Stimulated activated CD4-positive, alpha-beta T cell treated with anti-CD3 and anti-CD28 coated beads, Interleukin-2, amount 100 ng/mL, for 24 hours (primary cell): ENCODE results near the gene STK11IP.
A peak's percentile ranks its signal among the peaks of the same experiment; 100 is the strongest.

Experiments used
- DNase-seq, 2 donors: peaks; one replicate each; pipeline ENCODE4 v3.0.0-alpha.2; 2020

STK11IP gene

DNA sequence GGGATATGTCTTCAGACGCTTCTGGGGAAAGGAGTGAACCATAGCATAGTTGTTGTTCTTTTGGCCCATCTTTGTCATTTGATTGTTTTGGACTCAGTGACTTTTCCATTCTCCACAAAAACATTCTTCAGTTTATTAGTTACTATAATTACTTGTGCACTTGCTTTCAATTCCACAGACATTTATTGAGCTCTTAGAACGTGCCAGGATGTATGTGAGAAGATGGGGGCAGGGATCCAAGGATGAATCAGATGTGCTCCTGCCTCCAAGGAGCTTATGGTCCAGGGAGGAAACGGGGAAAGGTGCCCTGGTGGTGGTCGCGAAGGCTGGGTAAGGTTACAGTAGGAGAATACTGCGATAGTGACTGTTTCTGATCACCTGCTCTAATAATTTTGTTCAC lies 22.9 kb downstream of the STK11IP start:
- DNase-seq: no peak

DNA sequence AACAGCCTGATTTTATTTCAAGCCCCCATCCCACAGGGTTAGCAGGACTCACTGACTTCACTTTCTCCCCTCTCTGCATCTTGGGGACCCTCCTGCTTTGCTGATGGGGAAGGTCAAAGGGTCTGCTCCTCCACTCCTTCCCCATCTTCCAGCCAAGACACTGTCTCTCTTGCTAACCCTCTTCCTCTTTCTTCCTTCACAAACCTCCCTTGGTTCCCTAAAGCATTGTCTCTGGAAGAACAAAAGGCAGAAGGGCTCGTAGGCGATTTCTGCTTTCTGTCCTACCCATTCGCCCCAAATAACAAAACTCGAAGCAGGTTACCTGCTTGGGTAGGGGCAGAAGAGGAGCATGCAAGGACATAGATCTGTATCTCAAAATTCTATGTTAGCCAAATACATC lies 24.3 kb downstream of the STK11IP start:
- no peak for DNase-seq

DNA sequence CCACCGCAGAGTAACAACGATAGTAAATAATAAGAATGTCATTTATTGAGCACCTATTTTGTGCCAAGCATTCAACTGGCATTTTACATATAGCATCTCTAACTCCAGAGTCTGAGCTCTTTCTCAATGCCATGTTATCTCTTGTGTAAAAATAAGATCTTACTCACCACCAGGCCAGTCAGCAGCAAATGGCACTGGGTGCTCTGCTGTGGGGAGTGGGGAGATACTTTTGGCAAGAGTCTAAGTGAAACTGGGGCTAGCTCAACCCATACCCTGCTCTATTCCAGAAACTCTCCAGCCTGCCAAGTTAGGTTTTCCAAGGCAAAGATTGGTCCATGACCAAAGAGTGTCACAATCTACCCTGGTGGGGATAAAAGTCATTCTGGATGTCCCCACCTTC lies 24.8 kb downstream of the STK11IP start:
- DNase-seq: no peak

DNA sequence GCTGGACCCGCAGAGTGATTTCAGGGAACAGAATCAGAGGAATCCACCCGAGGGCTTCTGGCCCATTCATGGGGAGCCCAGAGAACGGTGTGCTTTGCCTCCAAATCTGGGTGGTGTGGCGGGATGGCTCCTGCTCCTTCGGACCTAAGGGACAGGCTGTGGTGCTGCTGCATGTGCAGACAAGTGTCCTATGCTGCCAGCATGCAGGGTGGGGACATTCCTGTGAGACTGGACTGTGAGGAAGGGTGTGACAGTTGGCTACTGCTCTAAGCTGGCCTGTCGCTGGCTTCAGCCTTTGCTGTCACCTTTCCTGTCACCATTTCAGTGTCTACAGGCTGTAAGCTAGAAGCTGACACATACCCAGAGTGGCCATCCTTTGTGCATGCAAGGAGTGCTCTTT lies 26.9 kb downstream of the STK11IP start:
- DNase-seq: no peak

DNA sequence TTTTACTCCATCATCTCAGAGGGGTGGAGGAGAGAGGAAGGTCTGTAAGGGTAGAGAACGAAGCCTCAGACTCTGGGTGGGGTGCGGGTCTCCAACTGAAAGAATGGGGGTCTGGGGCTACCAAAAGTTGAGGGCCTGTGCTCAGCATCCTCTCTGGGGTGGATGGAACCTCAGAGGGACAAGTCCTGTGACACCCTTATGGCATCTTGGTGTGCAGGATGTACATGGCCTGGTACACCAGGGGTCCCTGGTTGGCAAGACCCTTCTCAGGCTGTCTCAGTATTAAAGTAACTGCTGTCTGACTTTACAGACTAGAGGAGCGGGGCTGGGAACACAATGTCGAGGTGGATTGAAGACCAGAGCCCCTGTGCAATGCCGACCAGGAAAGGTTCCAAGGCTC lies 27.5 kb downstream of the STK11IP start:
- DNase-seq: no peak

DNA sequence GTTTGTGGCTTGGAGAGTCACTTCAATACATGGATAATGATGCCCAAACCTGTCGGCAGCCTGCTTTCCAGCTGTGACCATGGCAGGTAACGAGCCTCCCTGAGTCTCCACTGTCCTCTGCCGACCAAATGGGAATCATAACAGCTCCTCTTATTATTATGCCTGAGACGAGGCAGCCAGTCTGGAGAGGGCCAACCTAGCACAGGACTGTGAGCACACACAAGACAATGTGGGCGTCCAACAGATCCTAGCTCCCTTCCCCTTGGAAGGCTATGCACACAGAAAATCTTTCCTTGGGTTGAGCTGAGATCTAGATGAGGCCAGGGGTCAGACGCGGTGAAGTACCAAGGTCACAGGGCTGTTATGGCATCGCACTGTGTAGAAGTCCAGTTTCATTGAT lies 28.9 kb downstream of the STK11IP start:
- no peak for DNase-seq

DNA sequence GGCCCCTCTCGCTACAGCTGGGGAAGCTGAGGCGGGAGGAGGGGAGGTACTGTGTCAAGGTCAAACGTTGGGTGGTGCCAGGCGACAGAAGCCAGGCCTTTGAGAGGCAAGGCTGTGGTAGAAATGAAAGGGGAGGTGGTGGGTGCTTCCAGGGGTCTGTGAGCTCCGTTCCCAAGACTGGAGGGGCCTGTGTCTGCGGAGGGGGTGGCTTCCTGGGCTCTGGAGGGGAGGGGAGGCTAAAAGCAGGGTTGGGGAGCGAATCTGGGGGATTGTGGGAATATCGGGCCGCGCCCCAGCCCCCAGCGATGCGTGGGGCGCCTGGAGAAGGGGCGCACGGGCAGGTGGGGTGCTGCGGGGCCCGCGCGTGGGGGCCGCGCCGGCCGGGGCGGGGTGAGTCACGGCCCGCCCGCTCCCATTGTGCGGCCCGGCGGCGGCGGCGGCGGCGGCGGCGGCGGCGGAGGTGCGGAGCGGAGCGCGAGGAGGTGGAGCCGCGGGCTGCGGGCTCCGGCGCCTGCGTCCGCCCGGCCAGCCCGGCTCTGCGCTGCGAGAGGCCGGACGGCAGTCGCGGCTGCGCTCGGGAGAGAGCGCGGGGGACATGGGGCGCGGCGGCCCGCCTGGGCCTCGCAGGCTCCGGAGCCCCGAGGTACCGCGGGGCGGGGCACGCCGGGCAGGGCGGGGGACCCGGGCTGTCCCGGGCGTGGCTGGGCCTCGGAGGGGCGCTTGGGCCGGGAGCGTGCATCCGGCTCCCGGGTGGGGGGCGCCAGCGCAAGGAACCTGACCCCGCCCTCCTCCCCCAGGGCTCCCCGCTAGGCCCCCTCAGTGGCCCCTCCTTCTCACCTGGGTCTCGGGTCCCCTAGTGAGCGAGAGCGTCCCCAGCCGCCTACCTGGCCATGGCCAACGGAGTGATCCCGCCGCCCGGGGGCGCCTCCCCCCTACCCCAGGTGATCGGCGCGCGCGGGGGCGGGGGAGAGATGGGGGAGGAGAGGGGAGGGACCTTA lies 29.7 kb downstream of the STK11IP start, which contains the start of gene SLC4A3:
SLC4A3 (plus strand) TSS at position 528 of the 998 bp plus-strand sequence; CDS start at position 891, 363 bp downstream.
- peak in 1 of 2 donors; percentile 23 for DNase-seq

DNA sequence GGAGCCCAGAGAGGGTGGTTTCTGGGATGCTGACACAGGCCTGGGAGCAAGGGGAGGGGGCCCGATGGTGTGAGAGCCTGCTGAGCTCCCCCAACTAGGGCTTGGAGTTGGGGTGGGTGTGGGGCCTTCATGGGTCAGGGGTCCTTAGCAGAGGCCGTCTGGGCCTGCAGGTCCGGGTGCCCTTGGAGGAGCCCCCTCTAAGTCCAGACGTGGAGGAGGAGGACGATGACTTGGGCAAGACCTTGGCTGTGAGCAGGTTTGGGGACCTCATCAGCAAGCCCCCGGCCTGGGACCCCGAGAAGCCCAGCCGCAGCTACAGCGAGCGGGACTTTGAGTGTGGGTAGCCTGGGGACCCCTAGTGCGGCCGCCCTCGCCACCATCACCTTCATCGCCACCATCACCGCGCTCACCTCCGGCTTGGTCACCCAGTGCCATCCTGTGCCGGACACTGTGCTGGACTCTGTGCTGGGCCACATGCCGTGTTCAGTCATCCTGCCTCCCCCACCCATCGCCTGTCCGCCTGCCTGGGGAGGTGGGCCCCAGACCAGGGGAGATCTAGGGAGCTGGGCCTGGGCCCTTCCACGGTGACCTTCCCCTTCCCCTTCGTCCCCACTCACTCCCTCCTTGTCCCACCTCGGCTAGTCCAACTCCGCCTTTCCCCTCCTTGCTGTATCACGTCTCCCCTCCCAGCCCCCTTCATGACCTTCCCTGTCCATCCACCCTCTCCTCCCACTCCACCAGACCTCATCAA lies 30.8 kb downstream of the STK11IP start:
- DNase-seq: no peak

DNA sequence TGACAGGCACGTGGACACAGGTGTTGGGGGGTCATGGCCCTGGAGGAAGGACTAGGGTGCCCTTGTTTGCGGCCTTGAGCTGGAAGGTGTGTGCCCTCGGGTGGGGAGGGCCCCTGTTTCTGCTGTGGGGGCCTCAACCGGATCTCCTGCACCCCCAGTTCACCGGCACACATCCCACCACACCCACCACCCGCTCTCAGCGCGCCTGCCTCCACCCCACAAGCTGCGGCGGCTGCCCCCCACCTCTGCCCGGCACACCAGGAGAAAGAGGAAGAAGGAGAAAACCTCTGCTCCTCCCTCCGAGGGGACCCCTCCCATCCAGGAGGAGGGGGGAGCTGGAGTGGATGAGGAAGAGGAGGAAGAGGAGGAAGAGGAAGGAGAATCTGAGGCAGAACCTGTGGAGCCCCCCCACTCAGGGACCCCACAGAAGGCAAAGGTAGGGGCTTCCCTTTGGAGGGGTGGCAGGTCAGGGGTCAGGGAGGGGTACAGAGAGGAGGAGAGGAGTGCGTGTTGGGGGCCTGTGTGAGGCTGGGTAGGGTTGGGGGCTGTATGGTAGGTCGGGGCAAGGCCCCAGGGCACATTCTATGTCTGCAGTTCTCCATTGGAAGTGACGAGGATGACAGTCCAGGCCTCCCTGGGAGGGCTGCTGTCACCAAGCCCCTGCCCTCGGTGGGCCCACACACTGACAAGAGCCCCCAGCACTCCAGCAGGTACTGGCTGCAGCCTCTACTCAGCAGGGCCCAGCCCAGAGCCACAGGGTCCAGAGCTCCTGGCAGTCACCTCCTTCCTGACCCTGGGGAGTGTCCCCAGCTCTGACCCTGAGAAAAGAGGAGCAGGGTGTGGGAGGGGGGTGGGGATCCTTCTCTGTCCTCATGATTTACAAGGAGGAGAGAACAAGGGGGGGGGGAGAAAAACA lies 31.6 kb downstream of the STK11IP start:
- no peak for DNase-seq

DNA sequence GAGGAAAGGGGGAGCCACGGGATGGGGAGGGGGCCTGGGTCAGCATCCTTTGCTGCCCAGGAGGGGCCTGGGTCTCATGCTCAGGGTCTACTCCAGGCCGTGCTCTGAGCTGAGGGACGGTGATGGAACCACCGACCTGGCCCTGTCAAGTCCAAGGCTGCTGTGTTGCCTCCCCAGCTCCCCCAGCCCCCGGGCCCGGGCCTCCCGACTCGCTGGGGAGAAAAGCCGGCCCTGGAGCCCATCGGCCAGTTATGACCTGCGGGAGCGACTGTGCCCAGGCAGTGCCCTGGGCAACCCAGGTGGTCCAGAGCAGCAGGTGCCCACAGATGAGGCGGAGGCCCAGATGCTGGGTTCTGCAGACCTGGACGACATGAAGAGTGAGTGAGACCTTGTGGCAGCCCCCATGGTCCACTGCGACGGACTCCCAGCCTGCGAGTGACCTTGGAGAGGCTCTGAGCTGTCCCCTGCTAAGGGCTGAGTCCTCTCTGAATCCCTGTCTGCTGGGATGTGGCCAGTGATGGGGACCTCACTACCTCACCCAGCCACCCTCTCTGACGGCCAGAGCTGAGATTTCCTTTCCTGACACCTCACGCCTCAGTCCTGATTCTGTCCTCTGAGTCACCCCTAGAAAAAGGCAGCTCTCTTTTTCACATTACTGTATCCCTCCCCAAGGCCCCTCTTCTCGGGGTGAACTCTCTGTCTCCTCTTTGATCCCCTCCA lies 32.5 kb downstream of the STK11IP start:
- no peak for DNase-seq

DNA sequence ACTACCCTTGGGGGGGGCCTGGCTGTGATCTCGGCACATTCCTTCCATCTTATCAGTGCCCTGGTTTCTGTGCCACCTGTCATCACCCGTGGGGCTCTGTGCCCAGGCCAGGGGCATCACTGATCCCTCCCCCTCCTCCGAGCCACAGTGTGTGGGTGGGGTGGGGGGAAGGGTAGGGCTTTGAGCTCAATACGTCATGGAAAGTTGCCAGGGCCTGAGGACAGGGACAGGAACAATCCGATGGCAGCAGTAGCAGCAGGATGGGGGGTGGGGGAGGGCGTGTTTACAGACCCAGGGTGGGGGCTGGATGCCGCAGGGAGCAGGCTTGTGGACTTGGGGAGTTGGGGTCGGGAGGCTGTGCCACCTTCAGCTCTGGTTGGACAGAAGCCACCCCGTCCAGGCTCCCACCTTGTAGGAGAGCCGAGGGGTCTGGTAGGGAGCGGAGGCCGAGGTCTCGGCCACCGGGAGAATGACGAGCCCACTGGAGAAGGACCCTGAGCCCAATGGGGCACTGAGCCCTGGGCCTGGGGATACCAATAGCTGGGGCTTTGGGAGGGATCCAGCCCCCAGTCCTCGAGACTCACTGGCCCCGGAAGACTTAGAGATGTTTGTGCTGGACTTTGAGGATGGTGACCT lies 33.2 kb downstream of the STK11IP start:
- DNase-seq: no peak

DNA sequence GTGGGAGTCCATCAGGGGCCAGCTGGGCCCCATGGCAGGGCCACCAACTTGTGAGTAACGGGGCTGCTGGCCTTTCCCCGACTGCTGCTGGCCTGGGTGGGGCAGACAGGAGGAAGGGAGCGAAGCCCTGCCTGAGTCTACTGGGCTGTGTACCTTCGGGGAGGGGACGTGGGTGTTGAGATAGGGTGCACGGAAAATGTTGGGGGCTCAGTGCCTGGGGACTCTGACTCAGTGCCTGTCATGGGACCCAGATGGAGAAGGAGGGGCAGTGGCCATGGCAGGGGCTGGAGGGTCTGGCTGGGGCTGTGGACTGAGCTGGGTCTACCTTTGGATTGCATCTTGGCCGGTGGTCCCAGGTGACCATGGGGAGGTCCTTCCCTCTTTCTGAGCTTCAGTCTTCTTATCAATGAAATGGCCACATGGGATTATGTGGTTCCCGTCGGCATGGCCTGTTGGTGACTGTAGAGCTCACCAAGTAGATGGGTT lies 33.8 kb downstream of the STK11IP start:
- DNase-seq: no peak

DNA sequence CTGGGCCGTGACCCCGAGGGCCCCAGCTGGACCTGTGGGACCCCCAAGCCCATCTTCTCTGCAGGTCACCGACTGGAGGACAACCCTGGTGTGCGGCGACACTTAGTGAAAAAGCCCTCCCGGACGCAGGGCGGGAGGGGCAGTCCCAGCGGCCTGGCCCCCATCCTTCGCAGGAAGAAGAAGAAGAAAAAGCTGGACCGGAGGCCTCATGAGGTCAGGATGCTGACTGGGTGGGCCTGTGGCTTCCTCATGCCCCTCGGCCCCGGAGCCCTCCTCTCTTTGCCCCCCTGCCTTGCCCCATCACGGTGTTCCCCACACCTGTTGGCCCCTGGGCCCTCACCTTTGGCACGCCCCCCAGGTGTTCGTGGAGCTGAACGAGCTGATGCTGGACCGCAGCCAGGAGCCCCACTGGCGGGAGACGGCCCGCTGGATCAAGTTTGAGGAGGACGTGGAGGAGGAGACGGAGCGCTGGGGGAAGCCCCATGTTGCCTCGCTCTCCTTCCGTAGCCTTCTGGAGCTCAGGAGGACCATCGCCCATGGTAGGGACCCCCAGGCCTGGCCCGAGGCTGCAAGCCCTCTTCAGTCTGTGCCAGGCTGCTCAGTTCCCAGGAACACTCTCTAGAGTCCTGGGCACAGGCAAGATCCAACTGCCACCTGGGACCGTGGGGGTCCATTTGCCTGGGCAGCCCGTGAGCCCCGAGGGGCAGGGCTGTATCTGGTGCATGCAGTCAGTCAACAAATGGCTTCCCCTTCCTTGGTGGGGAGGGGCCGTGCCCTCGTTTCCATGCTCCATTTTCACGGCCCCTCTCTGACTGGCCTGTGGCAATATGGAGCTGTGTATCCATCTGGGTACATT lies 34.5 kb downstream of the STK11IP start:
- DNase-seq: no peak

DNA sequence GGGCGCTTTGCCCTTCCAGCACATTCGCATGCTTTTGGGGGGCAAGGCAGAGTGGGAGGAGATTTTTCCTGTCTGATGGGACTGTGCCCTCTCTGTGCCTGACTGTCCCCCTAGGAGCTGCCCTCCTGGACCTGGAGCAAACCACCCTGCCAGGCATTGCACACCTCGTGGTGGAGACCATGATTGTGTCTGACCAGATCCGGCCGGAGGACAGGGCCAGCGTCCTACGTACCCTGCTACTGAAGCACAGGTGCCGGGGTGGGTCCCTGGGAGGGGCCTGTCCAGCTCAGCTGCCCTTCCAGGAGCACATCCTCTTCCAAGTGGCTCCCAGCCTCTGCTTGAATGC lies 35.1 kb downstream of the STK11IP start:
- no peak for DNase-seq

DNA sequence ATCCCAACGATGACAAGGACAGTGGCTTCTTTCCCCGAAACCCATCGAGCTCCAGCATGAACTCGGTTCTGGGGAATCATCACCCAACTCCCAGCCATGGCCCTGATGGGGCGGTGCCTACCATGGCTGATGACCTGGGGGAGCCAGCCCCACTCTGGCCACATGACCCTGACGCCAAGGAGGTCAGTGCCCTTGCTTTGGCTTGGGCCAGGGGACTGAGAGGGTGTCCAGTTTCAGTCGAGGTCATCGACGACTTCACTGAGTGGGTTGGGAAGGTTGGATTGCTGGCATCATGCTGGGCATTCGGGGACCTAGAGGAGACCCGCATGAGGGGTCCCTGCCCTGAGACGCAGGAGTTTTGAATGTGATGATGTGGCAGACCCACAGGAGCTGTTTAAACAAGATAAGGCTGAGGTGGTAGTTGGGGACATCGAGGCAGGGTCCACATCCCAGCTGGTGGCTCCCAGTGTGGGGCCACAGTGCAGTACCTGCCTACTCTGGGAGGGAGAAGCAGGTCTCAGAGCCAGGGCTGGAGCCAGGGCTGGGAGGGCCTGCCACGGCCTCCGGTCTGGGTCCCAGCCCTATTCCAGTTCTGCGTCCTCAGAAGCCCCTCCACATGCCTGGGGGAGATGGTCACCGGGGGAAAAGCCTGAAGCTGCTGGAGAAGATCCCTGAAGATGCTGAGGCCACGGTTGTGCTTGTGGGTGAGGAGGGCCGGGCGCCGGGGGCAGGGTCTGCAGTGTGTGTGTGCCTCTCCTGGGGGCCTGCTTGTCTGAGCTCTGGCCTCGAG lies 35.8 kb downstream of the STK11IP start:
- no peak for DNase-seq

DNA sequence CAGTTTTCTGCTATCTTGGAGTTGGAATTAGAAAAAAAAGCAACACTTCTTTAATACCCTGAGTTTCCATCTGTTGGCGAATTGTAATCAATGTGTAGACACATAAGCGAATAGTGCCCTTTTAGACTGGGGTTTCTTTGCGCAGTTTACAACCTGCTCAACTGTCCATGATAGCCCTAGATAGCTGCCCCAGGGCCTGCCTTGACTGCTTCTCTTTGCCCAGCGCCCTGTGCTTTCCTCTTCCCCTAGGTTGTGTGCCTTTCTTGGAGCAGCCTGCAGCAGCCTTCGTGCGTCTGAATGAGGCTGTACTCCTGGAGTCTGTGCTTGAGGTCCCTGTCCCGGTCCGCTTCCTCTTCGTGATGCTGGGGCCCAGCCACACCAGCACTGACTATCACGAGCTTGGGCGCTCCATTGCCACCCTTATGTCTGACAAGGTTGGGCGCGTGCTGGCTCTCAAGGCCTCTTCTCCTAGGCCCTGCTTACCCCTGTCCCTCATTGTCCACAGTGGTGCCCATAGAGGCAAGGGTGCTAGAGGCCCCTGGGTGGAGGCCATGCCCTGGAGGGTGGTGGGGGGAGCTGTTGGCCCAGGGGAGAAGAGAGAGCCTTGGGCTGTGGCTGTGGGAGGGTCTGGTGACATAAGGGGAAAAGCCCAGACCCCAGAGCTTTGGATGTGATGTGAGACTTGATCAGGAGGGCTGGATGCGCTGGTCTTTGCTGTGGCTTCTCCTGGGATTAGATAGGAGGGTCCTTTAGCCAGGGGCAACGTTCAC lies 36.7 kb downstream of the STK11IP start:
- no peak for DNase-seq

DNA sequence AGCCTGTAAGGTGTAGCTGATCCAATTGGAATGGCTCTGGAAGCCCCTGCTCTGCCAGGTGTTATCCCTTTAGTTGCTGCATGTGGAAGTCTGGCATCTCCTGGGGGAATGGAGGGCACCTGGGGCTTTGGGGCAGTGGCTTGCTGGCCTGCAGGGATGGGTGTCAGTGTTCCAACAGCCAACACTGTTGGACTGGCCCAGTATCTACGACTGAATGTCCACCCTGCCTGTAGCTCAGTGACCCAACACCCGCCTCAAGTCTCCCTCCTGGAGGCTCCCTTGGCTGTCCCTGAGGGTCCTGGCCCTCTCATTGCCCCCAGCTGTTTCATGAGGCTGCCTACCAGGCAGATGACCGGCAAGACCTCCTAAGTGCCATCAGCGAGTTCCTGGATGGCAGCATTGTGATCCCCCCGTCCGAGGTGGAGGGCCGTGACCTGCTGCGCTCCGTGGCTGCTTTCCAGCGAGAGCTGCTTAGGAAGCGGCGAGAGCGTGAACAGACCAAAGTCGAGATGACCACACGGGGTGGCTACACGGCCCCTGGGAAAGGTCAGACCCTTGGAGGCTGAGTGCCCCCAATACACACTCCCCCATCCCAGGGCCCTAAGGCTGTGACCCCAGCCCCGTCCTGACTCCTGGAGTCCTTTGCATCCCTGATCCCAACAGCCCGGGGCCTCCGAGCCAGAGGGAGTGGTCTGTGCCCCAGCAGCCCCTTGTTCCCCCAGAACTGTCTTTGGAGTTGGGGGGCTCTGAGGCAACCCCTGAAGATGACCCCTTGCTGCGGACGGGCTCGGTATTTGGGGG lies 37.5 kb downstream of the STK11IP start:
- DNase-seq: no peak
